Stimulated activated CD8-positive, alpha-beta memory T cell treated with anti-CD3 and anti-CD28 coated beads, Interleukin-4, amount 100 ng/mL, for 48 hours (primary cell): ENCODE data around the gene TRERF1.

ENCODE experiments used
- DNase-seq: peaks from one replicate; pipeline ENCODE4 v3.0.0-alpha.2; 2020

Gene TRERF1

DNA sequence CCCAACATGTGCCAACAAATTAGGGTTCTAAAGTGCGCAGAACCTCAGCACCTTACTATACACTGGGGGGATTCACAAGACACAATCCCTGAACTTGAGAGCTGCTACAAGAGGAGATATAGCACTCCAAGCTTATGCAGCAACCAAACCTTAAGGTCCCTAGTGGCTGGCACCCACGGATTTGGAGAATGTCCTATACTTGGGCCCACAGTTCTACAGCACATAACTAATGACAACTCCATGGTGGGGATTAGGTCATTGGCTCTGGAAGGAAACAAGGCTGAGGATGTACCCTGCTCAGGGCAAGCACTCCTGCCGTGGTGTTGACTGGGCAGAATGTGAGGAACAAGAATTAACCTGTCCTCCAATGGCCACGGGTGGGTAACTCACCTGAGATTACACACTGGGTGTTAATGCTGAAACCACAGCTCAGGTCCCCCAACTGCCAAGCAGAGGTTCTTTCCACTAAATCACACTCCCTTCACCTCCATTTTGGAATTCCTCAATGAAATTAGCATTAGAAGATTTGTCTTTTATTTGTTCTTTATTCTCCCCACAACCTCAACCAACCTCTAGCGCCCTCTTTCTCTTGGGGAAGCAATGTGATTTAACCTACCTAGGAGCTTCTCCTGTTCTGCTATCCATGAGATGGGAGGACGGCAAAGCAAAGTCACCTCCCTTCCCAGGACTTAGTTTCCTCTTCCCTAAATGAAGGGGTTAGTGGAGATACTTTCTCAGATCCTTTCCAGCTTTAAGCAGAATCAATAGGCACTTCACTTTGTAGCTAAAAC lies 32.0 kb downstream of the TRERF1 start:
- no peak for DNase-seq

DNA sequence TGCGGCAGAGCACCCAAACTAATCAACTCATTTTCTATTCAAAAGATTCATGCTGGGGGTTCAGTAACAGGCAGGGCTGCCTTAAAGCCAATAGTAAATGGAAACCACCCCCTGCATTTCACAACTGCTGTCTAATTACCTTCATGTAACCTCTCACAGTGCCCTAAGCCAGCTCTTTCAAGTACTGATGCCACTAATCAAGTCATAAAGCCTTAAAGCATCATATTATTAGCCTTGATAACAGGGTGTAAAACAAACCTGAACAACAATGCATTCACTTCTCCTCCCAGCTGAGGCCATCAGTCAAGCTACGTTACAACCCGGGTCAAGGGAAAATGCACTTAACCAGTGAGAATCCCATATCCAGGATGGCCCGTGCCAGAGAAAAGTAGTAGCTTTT lies 33.0 kb downstream of the TRERF1 start:
- DNase-seq, result no peak

DNA sequence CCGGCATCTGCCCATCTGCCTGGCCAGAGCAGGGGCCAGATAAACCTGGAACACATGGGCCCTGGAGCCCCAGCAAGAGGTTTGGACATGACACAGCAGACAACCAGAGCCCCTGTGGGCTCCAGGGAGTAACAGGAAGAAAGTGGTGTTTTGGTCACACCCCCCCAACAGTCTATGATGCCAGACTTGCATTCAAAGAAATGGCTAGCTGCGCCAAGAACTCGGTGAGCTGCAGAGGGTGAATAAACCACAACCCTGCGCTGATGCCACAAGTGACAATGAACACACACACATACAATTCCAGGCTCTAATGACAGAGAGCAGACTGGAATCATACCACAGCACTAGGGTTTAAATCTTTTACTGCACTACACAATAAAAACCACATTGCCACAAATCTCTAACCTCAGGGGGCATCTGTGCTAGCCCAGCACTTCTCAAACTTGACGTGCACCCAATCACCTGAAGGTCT lies 34.0 kb downstream of the TRERF1 start:
- DNase-seq, result peak; percentile 66

DNA sequence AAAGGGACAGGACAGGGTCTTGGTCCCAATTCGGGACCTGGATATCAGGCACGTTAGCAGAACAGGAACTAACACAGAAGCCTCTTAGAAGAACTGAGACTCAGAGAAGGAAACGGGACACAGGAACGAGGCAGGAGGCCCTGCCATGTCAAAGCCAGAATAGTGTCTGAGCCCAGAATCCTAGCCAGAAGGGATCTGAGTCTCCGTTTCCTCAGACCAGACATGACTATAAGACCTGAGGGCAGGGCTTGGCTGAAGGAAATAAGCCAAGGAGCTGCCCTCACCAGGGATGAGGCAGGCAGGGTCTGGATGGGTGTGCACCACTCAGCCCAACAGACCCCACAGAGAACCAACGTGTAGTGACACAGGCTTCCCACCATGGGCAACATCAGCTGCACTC lies 40.3 kb downstream of the TRERF1 start:
- DNase-seq, result peak; percentile 20

DNA sequence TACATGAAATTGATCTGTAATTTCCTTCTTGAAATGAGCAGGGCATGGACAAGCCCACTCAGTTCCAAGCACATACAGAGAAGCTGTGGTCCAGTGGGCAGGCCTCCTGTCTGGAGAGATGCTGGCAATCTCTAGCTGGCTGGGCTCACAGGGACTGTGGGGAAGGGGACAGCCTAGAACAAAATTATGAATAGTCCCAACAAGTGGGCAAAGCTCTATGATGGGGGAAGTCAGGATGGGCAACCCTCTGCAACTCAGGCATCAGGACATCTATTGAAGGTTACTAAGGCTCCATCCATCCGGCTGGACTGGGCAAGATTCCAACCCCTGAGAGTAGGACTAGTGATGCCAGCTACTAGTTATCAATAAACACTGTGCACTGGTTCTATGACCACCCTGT lies 40.9 kb downstream of the TRERF1 start:
- peak; percentile 22 for DNase-seq

DNA sequence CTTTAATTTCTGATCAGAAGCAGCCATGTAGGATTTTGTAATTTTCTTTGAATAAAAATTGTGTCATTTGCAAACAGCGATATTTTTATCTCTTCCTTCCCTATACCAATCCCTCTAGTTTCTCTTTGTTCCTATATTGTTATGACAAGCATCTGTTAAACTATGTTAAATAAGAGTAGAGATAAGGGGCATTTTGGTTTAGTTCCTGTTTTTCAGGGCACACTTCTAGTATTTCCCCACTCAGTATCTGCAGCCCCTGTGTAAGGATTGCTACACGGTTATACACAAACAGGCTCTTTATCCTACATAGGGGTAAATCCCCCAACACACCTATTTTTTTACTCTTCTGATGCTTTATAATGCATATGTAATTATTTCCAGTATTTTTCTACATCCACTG lies 42.1 kb downstream of the TRERF1 start:
- no peak for DNase-seq

DNA sequence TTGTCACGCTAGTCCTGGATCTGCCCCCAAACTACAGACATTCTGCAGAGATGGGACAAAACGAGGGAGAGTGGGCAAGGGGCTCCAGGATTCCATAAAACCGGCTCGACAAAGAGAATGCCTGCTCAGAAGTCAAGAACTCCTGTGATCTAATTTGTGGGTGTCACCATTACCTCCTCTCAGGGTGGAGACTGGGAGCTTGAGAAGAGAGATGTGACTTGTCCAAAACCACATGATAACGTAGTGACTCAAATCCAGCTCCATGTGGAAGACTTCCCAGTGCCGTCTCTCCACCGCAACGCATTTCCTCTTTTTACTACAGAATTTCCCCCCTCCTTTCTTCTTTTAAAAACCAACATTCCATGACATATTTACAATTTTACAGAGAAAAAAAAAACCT lies 44.3 kb downstream of the TRERF1 start:
- peak; percentile 33 for DNase-seq

DNA sequence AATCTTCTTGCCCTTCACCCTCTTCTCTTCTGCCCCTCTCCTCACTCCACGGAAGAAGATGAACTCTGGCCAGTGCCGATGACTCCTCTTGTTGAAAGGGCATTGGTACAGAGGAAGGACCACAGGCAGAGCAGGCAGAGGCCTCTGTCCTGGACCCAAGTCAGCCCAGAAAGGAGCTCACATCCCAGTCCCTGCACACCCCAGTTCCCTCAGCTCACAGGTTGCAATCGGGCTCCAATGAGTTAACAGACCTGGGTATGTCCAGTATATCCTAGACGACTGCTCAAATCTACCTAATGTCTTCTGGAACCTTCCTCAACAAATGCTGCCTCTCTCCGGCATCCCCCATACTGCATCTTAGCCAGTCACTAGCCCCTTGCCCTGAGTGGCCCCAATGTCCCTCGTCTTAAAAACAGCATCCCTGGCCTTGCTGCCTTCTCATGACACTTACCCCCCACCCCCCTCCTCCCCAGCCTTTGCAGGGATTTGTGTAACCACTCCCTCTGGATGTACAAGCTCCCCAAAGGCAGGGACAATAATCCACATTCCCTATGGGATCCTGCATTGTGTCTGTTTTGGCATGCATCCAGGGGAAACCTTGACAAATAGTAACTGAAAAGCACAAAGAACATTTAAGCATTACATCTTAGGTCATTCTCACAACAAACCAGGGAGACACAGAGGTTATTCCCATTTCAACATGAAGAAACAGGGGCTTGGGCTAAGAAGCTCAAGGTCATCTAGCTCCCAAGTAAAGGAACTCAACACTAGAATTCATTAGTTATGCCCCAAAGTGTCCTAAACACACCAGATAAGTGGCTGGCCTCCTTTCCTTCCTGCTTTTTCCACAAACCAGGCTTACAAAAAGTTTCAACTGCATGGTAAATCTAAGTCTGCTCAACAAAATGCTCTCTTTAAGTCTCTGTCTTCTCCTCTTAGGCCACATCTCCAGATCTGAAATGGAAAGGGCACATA lies 45.1 kb downstream of the TRERF1 start:
- peak; percentile 19 for DNase-seq

DNA sequence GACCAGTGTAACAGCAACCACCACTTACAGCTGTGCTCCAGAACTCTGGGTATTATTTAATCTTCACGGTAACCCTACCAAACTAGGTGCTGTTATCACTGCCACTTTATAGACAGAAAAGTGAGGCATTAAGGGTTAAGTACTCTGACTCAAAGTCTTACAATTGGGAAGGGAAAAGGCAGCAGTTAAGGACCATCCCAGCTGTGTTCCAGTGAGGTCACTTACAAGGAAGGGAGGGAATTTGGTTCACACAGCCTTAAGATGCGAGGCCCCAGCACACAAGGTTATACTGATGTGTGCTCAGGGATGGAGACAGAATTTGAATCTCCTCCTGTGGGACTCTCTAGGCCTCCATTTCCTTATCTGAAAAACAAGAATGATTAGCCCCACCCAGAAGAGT lies 46.7 kb downstream of the TRERF1 start:
- peak; percentile 20 for DNase-seq

DNA sequence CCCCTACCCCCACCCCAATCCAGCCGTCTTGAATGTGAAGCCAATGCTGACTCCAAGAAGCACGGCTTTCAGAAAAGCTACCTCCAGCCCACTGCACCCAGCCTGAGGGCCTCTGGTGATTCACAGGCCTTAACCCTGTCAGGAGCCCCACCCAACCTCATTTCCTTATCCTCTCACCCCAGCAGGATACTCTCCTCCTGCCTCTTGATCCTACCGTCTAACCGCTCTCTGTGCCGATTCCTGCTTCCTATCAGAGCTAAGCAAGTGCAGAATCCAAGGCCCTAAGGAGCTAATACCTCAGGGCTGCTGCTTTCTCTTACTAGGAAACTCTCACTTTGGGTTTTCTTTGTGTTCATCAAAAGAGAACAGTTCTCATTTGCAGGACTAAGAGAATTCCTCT lies 47.2 kb downstream of the TRERF1 start:
- peak; percentile 56 for DNase-seq

DNA sequence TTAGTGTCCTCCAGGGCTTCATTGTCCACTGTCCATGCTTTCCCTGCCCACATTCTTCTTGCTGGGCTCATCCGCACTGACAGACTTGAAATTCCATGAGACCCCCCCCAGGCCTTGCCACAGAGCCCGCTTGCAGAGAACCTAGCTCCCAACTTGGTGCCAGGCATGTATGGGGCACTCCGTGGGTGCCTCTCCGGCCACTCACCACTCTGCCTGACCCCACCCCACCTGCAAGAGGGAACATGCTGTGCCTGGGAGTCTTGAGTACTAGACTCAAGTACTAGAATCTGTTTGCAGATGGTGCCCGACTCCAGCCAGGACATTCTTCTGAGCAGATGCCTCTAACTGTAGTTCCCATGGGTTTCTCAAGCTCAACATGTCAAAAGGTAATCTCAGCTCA lies 47.9 kb downstream of the TRERF1 start:
- DNase-seq, result peak; percentile 22

DNA sequence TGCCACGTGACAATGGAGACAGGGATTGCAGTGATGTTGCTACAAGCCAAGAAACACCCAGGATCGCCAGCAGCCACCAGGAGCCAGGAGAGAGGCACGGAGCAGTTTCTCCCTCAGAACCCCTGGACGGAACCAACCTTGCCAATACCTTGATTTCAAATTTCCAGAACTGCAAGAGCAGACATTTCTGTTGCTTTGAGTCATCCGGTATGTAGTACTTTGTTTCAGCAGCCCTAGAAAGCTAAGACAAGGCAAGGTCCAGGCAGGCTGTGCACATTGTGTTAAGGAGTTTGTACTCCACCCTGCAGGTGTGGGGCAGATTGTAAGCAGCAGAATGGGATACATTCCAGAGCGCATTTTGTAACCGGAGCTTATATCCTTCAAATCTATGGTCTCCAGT lies 48.3 kb downstream of the TRERF1 start:
- DNase-seq, result peak; percentile 22

DNA sequence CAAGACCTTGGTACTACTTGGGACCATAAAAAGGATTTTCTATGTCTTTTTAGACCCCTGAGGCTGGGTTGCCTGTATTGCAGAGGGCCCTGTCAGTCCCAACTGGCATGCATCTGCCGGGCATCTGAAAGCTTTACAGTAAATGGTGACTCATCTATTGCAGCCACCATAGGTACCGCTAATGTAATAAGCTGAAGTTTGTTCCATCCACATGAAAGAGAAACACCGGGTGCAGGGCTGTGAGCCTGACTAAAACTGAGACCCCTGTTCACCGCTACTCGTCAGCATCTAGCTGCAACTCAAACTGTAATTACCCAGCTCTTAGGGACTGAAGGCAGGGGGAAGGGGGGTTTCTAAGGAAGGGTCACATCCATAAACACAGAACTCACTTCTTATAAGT lies 49.5 kb downstream of the TRERF1 start:
- peak; percentile 72 for DNase-seq

DNA sequence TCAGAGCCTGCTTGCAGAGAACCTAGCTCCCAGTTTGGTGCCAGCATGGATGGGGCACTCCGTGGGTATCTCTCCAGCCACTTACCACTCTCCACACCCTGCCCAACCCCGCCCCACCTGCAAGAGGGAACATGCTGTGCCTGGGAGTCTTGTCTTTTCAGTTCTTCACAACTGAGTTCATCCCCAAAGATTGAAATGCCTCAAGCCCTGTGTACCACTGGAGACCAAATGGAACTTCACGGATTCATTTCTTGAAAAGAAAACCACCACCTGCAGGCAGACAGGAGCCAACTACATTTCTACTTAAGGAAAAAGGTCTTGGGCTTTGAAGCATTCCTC lies 50.1 kb downstream of the TRERF1 start:
- peak; percentile 21 for DNase-seq

DNA sequence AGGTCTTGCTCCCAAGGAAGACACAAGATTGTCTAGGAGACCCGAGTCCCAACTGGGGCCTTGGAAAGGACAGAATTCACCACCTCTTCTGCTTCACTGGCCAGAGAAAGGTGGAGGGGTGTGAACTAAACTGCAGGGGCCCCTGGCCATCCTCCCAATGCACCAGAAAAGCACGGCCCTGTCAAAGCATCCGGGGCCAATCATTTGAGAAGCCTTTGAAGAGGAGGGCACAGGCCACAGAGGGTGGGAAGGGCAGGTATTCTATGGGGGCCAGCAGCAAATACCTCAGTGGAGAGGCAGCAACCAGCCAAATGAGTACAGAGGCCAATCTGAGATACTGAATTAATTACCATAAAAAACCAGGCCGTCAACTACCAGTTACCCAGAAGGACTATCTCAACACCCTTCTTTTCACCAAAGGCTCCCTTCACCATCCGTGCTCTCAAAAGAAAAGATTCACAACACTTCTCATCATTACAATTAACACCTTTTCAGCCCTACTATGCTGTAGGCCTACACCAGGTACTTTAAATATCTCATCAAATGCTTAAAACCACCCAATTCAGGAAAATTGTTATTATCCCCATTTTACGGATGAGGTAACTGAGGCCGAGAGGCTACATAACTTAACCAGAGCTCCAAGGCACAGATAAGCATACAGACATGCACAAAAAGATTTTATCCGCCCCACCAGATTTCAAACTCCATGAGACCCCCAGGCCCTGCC lies 50.7 kb downstream of the TRERF1 start:
- DNase-seq, result peak; percentile 16

DNA sequence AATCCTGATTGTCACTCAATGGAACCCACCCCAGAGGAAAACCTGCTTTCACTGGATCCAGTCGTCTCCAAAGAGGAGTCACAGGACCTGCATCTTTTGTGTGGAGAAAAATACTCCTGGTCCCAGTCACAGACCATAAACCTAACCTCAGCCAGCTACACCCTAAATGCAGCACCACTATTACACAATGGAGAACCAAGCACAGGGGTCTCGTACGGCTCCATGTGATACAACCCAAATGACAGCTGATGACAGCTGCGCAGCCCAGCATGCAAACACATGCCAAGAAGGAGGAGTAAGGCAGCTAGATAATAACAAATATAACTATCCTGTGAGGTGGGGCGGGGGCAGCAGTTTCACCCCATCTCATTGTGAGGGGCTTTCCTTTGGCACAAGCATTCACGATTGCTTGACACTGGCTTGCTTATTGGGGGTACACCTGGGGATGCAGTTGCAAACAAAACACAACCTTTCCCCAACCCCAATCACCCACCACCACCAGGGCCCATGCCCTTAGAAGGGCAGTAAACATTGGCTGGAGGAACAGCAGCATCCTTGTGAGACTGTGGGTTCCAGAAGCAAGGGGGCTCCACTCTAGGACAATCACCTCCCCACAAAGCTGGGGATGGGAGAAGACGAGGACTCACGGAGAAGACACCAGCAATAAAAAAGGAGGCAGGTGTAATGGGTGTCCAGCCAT lies 51.5 kb downstream of the TRERF1 start:
- DNase-seq, result peak; percentile 18

DNA sequence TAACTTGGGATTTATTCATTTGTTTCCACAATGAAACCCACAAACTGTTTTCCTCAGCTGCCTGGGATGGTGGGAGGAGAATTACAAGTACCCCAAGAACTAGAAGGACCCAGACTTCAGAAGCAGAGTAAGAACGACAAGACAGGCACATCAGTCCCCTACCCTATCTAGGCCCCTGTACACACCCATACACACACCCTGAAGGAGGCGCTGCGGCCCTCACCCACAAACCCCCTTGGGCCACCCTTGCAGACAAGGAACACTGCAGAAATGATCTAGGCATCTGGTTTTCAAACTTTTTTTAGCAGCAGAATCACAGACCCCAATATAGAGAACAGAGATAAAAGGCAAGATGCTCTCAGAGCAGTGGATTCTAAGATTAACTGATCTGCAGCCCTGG lies 55.0 kb downstream of the TRERF1 start:
- DNase-seq, result peak; percentile 40

DNA sequence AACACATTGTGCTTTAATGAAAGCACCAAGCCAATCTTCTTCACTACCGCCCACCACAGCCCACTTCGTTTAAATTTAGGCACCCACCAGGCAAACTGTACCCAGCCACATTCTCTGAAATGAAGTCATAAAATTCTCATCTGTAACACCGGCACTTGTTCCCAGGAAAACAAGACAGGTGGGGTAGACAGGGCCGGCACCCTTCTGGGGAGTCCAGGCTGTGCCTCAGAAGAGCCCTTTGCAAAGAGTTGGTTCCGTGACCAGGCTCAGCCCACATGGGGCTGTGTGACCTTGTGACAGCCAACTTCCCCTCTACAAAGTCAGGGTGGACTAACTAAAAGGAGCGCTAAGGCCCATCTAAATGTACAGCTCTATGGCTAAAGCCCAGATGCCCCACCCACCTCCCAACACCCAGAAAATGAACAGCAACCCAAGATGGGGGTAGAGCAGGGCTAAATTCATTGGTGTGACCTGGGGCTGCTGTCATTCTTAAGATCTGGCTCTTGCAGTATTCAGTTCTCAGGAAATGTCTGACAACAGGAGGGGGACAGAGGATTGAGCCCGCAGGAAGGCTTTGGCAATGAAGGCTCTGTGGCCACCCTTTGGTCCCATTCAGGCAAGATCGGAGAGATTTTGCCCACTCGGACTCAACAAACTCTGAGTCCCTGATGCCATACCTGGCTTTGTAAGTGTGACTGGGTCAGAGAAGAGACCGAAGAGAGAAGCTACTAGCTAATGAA lies 56.7 kb downstream of the TRERF1 start:
- peak; percentile 39 for DNase-seq

DNA sequence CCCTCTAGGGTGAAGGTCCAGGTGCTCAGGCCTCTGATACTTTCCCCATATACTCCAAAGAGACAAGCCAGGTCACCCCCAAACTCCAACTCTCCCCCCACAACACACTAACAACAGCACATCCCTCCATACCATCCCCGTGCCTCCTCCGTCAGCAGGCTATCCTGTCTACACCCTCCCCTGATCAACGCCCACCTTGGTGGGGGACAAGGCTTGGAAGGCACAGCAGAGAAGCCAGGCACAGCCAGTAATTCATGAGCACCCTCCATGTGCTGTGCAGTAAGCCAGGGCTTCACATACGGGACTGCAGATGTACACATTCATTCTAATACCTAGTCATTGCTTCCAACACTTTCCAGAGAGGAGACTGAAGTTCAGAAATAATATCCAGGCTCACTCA lies 57.6 kb downstream of the TRERF1 start:
- peak; percentile 27 for DNase-seq

DNA sequence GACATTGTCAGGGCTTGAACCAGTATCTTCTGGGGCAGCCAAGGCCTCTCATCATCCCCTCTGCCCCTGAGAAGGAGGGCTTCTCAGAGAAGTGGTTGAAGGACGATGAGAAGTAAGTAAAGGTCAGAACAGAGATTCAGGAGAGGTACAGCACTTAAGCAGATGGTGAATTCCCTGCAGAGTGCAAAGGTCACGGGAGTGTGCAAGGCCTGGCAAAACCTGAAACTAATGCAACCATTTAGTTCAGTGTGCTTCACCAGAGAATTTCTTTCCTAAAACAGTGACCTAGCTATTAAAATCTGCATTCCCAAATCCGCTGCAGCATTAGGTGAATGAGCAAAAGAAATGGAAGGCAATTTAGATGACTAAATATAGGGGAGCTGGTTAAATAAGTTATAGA lies 58.4 kb downstream of the TRERF1 start:
- DNase-seq, result peak; percentile 21

DNA sequence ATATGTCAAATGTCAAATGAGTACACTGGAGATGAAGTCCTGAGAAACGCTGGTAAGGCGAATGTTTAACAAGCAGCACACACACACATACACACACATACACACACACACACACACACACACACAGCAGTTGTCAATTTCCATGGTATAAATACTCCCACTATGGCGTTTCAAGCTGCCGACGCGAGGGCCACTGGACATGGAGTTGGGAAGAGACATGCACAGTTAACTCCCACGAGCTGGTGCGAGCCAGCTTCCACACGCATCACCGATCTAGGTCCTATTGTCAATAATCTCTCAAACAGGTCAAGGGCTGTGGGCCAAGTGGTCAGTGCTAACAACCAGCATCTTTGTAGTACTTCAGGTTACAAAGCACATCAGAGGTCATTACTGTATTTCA lies 58.9 kb downstream of the TRERF1 start:
- DNase-seq, result peak; percentile 21

DNA sequence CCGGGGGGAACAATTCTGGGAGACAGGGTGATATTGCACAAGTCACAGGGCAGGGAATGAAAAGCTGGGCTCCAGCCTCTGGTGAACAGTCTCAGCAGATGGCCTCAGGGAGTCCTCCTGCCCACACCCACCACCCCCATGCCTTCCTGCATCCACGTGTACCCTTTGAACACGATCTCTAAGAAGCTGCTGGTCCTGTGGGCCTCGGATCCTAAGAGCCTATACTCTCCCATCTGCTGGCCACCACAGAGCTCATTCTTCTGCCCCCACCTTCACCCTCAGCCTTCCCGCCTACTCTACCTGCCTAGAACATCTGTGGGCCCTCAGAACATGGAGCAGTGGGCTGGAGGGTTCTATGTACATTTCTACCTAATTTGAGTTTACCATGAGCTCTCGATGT lies 60.3 kb downstream of the TRERF1 start:
- peak; percentile 25 for DNase-seq
